Parathyroid adenoma (tissue), 2 donors: ENCODE results near the gene BCAS4.
A peak's percentile ranks its signal among the peaks of the same experiment; 100 is the strongest.

Experiments
- H2AFZ ChIP-seq: fragments of 300-600 bp; sonication (generic); one replicate; pipeline ENCODE4 v1.7.0; 2017; ENCODE audit warnings: antibody characterized with exemption, mild to moderate bottlenecking
- H3K27ac ChIP-seq: fragments of 300-600 bp; sonication (generic); one replicate; pipeline ENCODE4 v1.7.0; 2017
- H3K27me3 ChIP-seq: fragments of 300-600 bp; sonication (generic); one replicate; pipeline ENCODE4 v1.7.0; 2017; ENCODE audit warnings: low read length; ENCODE audit not compliant: control insufficient read depth, insufficient read depth
- H3K36me3 ChIP-seq: fragments of 300-600 bp; sonication (generic); one replicate; pipeline ENCODE4 v1.7.0; 2017; ENCODE audit warnings: low read length; ENCODE audit not compliant: control insufficient read depth, insufficient read depth
- H3K4me1 ChIP-seq: fragments of 300-600 bp; sonication (generic); one replicate; pipeline ENCODE4 v1.7.0; 2017; ENCODE audit warnings: control low read depth
- H3K4me2 ChIP-seq: fragments of 300-600 bp; sonication (generic); one replicate; pipeline ENCODE4 v1.7.0; 2017; ENCODE audit warnings: low read length
- H3K4me3 ChIP-seq: fragments of 300-600 bp; sonication (generic); one replicate; pipeline ENCODE4 v1.7.0; 2017; ENCODE audit warnings: low read depth, low read length
- H3K79me2 ChIP-seq: fragments of 300-600 bp; sonication (generic); one replicate; pipeline ENCODE4 v1.7.0; 2017; ENCODE audit warnings: control low read depth
- H3K9ac ChIP-seq: fragments of 300-600 bp; sonication (generic); one replicate; pipeline ENCODE4 v1.7.0; 2017; ENCODE audit warnings: mild to moderate bottlenecking
- H3K9me3 ChIP-seq: fragments of 300-600 bp; sonication (generic); one replicate; pipeline ENCODE4 v1.7.0; 2017; ENCODE audit warnings: low read length; ENCODE audit not compliant: control insufficient read depth
- TF ChIP-seq, protein P1 (sequence below): fragments of 300-600 bp; sonication (generic); IDR thresholded peaks from one replicate; pipeline ENCODE4 v1.7.0; 2017; ENCODE audit warnings: antibody characterized with exemption, mild to moderate bottlenecking
- donor health status: primary hyperparathyroidism.

Gene BCAS4

DNA sequence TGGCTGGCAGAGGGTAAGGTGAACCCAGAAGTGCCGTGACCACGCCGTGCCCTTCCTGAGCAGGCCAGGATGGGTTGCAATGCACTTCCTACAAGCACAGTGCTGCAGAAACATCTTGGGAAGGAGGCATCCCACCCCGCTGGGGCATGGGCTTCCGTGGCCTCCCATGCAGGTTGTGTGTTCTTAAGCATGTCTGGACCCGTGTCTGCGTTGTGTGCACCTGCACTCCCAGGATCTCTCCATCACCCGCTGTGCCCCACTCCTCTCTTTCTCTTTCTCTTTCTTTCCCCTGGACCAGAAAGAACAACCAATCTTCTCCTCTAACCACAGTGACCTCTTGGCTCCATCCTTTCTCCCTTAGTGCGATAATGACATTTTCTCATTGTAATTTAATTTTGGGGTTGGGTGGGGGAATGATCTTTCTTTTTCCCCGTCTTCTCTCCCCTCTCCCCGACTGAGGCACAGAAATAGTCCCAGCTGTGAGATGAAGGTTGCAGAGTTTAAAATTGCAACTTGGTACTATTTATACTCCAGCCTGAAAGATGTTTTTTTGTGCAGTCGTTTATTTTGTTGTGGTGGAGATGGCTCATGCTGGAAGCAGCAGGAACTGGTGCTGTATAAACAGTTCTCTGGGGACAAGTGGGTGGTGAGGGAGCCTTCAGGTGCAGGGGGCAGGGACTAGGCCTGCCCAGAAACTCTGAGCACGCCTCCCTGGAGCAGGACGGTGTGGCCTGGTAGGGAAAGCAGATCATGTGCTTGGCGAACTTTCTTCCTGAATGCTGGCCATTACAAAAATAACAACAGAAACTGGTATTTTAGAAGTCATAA, 20.5 kb downstream of the BCAS4 start:
- TF ChIP-seq, protein P1, sequence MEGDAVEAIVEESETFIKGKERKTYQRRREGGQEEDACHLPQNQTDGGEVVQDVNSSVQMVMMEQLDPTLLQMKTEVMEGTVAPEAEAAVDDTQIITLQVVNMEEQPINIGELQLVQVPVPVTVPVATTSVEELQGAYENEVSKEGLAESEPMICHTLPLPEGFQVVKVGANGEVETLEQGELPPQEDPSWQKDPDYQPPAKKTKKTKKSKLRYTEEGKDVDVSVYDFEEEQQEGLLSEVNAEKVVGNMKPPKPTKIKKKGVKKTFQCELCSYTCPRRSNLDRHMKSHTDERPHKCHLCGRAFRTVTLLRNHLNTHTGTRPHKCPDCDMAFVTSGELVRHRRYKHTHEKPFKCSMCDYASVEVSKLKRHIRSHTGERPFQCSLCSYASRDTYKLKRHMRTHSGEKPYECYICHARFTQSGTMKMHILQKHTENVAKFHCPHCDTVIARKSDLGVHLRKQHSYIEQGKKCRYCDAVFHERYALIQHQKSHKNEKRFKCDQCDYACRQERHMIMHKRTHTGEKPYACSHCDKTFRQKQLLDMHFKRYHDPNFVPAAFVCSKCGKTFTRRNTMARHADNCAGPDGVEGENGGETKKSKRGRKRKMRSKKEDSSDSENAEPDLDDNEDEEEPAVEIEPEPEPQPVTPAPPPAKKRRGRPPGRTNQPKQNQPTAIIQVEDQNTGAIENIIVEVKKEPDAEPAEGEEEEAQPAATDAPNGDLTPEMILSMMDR, result no peak
- H3K27me3 ChIP-seq, result no peaks in the 10 kb centered on the region
- no peak overlapping the region for H3K4me2 ChIP-seq
- no peaks in the 10 kb centered on the region for H3K9me3 ChIP-seq
- H3K4me1 ChIP-seq, result peaks cover 14% of the 10 kb centered on the region
- peak overlapping the region; percentile 20 for H3K27ac ChIP-seq
- H3K36me3 ChIP-seq, result no peaks in the 10 kb centered on the region
- no peak overlapping the region for H3K9ac ChIP-seq
- peaks cover 18% of the 10 kb centered on the region for H3K79me2 ChIP-seq
- H3K4me3 ChIP-seq, result no peak overlapping the region
- no peak overlapping the region for H2AFZ ChIP-seq

GRCh38 chr20:50817776-50818172, 22.9 kb downstream of the BCAS4 start:
- no peaks in the 10 kb centered on the region for H3K9me3 ChIP-seq
- no peak overlapping the region for H3K27ac ChIP-seq
- peaks cover 15% of the 10 kb centered on the region for H3K79me2 ChIP-seq
- peaks cover 14% of the 10 kb centered on the region for H3K4me1 ChIP-seq
- TF ChIP-seq, protein P1, result no peak
- no peak overlapping the region for H3K9ac ChIP-seq
- H3K27me3 ChIP-seq, result no peaks in the 10 kb centered on the region
- peak overlapping the region; percentile 84 for H2AFZ ChIP-seq
- no peak overlapping the region for H3K4me2 ChIP-seq
- H3K36me3 ChIP-seq, result no peaks in the 10 kb centered on the region
- H3K4me3 ChIP-seq, result no peak overlapping the region

DNA sequence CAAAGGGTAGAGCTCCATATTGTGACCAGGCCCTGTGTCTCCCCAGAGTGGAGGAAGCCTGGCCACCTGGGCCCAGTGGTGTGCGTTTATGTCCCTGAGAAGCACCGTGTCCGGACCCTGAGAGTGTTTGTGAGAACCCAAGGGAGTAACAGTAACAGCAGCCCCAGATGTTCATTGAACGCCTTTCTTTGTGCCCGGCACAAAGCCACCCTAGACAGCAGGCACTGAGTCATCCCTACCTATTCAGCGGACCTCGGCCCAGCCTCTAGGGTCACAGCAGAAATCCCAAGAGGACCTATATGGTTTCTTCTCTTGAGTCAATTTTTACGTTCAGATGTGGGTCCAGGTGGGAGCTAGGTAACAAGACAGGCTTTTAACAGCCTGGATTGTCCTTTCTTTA, 24.5 kb downstream of the BCAS4 start:
- H3K27ac ChIP-seq, result no peak overlapping the region
- no peaks in the 10 kb centered on the region for H3K27me3 ChIP-seq
- H3K36me3 ChIP-seq, result no peaks in the 10 kb centered on the region
- TF ChIP-seq, protein P1, result no peak
- H3K79me2 ChIP-seq, result peaks cover 15% of the 10 kb centered on the region
- H3K4me1 ChIP-seq, result peaks cover 16% of the 10 kb centered on the region
- no peak overlapping the region for H3K9ac ChIP-seq
- no peak overlapping the region for H3K4me2 ChIP-seq
- no peak overlapping the region for H3K4me3 ChIP-seq
- H3K9me3 ChIP-seq, result no peaks in the 10 kb centered on the region
- H2AFZ ChIP-seq, result no peak overlapping the region

DNA sequence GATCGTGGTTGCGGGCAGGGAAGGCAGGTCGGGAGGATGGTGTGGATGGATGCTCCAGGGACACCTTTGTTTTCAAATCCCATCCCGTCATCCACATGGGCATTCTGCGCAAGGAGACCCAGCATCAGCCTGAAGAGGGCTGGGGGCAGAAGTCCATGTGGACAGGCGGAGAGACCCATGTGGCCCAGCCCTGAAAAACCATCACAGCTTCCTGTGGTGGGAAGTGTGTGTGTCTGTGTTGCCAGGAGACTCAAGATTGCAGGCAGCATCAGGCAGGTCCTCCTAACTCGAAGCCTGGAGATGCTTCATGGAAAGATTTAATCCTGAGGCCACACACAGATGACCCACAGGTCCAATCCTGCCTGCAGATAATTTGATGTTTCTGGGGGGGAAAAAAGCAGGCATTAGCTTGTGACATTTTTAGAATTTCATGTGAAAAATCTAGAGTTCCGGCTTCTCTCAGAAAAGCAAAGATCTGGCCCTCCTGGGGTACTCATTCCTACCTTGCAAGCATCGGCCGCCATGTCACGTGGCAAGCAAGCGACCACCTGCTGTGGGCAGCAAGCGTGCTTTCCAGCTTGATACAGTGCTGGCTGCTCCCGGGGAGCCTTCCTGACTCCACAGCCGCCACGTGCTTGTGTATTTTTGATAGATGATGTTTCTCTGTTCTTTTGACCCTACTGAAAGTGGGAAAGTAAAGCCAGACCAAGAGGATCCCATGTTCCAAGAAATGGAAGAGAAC, 25.8 kb downstream of the BCAS4 start:
- no peaks in the 10 kb centered on the region for H3K9me3 ChIP-seq
- H3K79me2 ChIP-seq, result peaks cover 15% of the 10 kb centered on the region
- H3K36me3 ChIP-seq, result no peaks in the 10 kb centered on the region
- no peak overlapping the region for H3K27ac ChIP-seq
- peaks cover 13% of the 10 kb centered on the region for H3K4me1 ChIP-seq
- TF ChIP-seq, protein P1, result no peak
- no peak overlapping the region for H3K4me2 ChIP-seq
- H3K27me3 ChIP-seq, result no peaks in the 10 kb centered on the region
- no peak overlapping the region for H3K9ac ChIP-seq
- H3K4me3 ChIP-seq, result no peak overlapping the region
- no peak overlapping the region for H2AFZ ChIP-seq
